Cardiac muscle cell (in vitro differentiated cells and primary cell): Measurements from ENCODE around the gene RELL1. TPM values are rescaled to one million over a fixed set of nuclear protein-coding genes. Genes with fewer than 3 reads are reported as not detected.
A peak's percentile ranks its signal among the peaks of the same experiment; 100 is the strongest.

ENCODE experiments used
- DNase-seq, 2 donors: peaks; one replicate each; pipeline versions ENCODE4 v3.0.0 to v3.0.0-alpha.2; 2010 to 2017; ENCODE audit warnings: low read depth in 1 of 2, low spot score in 1 of 2
- H3K27ac ChIP-seq: fragments of 200-600 bp; sonication (generic); 2 replicates; pipeline ENCODE4 v1.5.1; 2016
- H3K27me3 ChIP-seq: fragments of 200-600 bp; sonication (generic); 2 replicates; pipeline ENCODE4 v1.6.0; 2016; ENCODE audit warnings: control low read depth
- H3K36me3 ChIP-seq: fragments of 200-600 bp; sonication (generic); 2 replicates; pipeline ENCODE4 v1.5.1; 2016; ENCODE audit warnings: control low read depth
- H3K4me1 ChIP-seq: fragments of 200-600 bp; sonication (generic); 2 replicates; pipeline ENCODE4 v1.8.1; 2017; ENCODE audit warnings: low read depth, mild to moderate bottlenecking, mixed run types
- H3K4me3 ChIP-seq: fragments of 200-600 bp; sonication (generic); 2 replicates; pipeline ENCODE4 v1.5.1; 2016; ENCODE audit warnings: mild to moderate bottlenecking
- H3K9me3 ChIP-seq: fragments of 200-600 bp; sonication (generic); 2 replicates; pipeline ENCODE4 v1.5.1; 2017; ENCODE audit warnings: low read depth, mild to moderate bottlenecking, control low read depth
- CTCF ChIP-seq: IDR thresholded peaks from 2 replicates; pipeline ENCODE4 v1.5.1; 2012; ENCODE audit warnings: low read depth, mild to moderate bottlenecking, low read length
- polyA plus RNA-seq: library from polyadenylated mRNA; unstranded; fragments of >200 nt; fragmentation: Nextera tagmentation; extraction: Ambion mirVana; gene quantifications from 2 replicates; pipeline ENCODE4 v1.2.1, GENCODE V29; 2016
- total RNA-seq: library from RNA; depleted of rRNA; stranded (reverse); fragments of >200 nt; gene quantifications from 2 replicates; pipeline ENCODE4 v1.2.3, GENCODE V29; 2016

Gene RELL1
- total and polyA plus RNA-seq, 2 experiments from 2014 or later = 4.4 to 22.2 TPM

GRCh38 chr4:37693030-37693429 is 6.9 kb upstream of the RELL1 start:
- no peaks in the 10 kb centered on the region for H3K36me3 ChIP-seq
- no peak for TF ChIP-seq CTCF
- H3K4me3 ChIP-seq = no peak overlapping the region
- H3K4me1 ChIP-seq = no peaks in the 10 kb centered on the region
- H3K9me3 ChIP-seq = no peaks in the 10 kb centered on the region
- H3K27ac ChIP-seq = no peak overlapping the region
- DNase-seq = no peak
- H3K27me3 ChIP-seq = no peaks in the 10 kb centered on the region

GRCh38 chr4:37690976-37691375 is 4.8 kb upstream of the RELL1 start:
- H3K27me3 ChIP-seq = no peaks in the 10 kb centered on the region
- no peaks in the 10 kb centered on the region for H3K36me3 ChIP-seq
- no peak overlapping the region for H3K27ac ChIP-seq
- no peak for DNase-seq
- TF ChIP-seq CTCF = no peak
- no peaks in the 10 kb centered on the region for H3K4me1 ChIP-seq
- H3K4me3 ChIP-seq = no peak overlapping the region
- H3K9me3 ChIP-seq = no peaks in the 10 kb centered on the region

GRCh38 chr4:37689353-37690095 is 3.3 kb upstream of the RELL1 start:
- H3K9me3 ChIP-seq = no peaks in the 10 kb centered on the region
- DNase-seq = peak in 1 of 2 donors; percentile 44
- no peak overlapping the region for H3K4me3 ChIP-seq
- H3K4me1 ChIP-seq = no peaks in the 10 kb centered on the region
- no peak for TF ChIP-seq CTCF
- H3K27me3 ChIP-seq = no peaks in the 10 kb centered on the region
- H3K27ac ChIP-seq = no peak overlapping the region
- no peaks in the 10 kb centered on the region for H3K36me3 ChIP-seq

- no peak for TF ChIP-seq CTCF
- H3K27me3 ChIP-seq = no peaks in the 10 kb centered on the region
- no peak overlapping the region for H3K4me3 ChIP-seq
- no peak for DNase-seq
- H3K27ac ChIP-seq = no peak overlapping the region
- H3K9me3 ChIP-seq = no peaks in the 10 kb centered on the region
- H3K36me3 ChIP-seq = no peaks in the 10 kb centered on the region
- no peaks in the 10 kb centered on the region for H3K4me1 ChIP-seq
These were observed 1.5 kb upstream of the RELL1 start for GRCh38 chr4:37687681-37688080.

GRCh38 chr4:37687194-37687562 is 1.0 kb upstream of the RELL1 start:
- Histone ChIP-seq H3K4me1 (no peaks in the 10 kb centered on the region), H3K27me3 (no peaks in the 10 kb centered on the region), H3K36me3 (no peaks in the 10 kb centered on the region), H3K4me3 (peak overlapping the region; percentile 45), H3K9me3 (no peaks in the 10 kb centered on the region), H3K27ac (no peak overlapping the region)
- TF ChIP-seq CTCF = no peak
- no peak for DNase-seq
